GM12801 (cell line): ENCODE measurements around the gene PHF21B.

Experiments used
- CTCF ChIP-seq: IDR thresholded peaks from one replicate; pipeline ENCODE4 v1.5.1; 2011; ENCODE audit warnings: control low read depth; ENCODE audit not compliant: insufficient read length; ENCODE audit errors: extremely low read depth

PHF21B gene

GRCh38 chr22:44913198-44913983 lies 96.4 kb downstream of the PHF21B start:
- TF ChIP-seq CTCF = no peak

- no peak for TF ChIP-seq CTCF
Measured at GRCh38 chr22:44909241-44909640, 100.6 kb downstream of the PHF21B start.

- no peak for TF ChIP-seq CTCF
Measured at GRCh38 chr22:44907765-44908737, 101.8 kb downstream of the PHF21B start.

- no peak for TF ChIP-seq CTCF
Measured at GRCh38 chr22:44906999-44907644, 102.7 kb downstream of the PHF21B start.

GRCh38 chr22:44906248-44906936 lies 103.4 kb downstream of the PHF21B start:
- TF ChIP-seq CTCF = no peak

GRCh38 chr22:44901301-44901700 lies 108.5 kb downstream of the PHF21B start:
- TF ChIP-seq CTCF = no peak
